Measurements from ENCODE around the gene ATRN. TPM values are rescaled to one million over a fixed set of nuclear protein-coding genes. Genes with fewer than 3 reads are reported as not detected.

The ATRN gene
- total RNA-seq, 3 donors from 2014 or later (not counting 1 experiment from before 2014, with no cell fraction given), result 16.1 to 21.8 (median 19.3) TPM

DNA sequence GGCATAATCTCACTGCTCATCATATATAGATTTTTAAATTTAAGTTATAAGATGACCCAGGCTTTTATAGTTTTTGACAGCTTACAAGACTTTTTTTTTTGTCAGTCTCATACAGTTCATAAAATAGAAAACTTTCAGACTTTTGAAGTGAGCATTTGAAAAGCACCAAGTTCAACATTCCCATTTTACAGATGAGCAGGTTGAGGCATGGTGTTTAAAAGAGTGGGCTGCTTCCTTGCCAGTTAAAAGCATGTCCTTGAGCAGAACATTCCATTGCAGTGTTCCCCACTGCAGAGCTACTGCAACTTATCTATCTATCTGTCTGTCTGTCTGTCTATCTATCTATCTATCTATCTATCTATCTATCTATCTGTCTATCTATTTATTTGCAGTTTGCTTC, 105.5 kb downstream of the ATRN start:
- peaks cover 20% of the 10 kb centered on the region for H3K36me3 Mint-ChIP-seq
- TF ChIP-seq, protein P1, sequence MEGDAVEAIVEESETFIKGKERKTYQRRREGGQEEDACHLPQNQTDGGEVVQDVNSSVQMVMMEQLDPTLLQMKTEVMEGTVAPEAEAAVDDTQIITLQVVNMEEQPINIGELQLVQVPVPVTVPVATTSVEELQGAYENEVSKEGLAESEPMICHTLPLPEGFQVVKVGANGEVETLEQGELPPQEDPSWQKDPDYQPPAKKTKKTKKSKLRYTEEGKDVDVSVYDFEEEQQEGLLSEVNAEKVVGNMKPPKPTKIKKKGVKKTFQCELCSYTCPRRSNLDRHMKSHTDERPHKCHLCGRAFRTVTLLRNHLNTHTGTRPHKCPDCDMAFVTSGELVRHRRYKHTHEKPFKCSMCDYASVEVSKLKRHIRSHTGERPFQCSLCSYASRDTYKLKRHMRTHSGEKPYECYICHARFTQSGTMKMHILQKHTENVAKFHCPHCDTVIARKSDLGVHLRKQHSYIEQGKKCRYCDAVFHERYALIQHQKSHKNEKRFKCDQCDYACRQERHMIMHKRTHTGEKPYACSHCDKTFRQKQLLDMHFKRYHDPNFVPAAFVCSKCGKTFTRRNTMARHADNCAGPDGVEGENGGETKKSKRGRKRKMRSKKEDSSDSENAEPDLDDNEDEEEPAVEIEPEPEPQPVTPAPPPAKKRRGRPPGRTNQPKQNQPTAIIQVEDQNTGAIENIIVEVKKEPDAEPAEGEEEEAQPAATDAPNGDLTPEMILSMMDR (IDR thresholded peaks at IDR 0.05), result no peak
- H3K27me3 Mint-ChIP-seq (ENCODE audit: low read depth in 2 of 2), result no peaks in the 10 kb centered on the region
- H3K36me3 ChIP-seq (ENCODE audit: control insufficient read depth, insufficient read depth, low read length), result peaks cover 40% of the 10 kb centered on the region
- intact Hi-C loops (cut with micrococcal nuclease), result no loop called here
- H3K9me3 ChIP-seq (ENCODE audit: control insufficient read depth, insufficient read depth, low read length), result no peaks in the 10 kb centered on the region
- H3K4me1 ChIP-seq (ENCODE audit: control insufficient read depth, insufficient read depth, low read length), result no peaks in the 10 kb centered on the region
- ATAC-seq (no peak), DNase-seq (no peak)
- no peaks in the 10 kb centered on the region for H3K4me1 Mint-ChIP-seq
- no peak overlapping the region for H3K4me3 Mint-ChIP-seq
- no peak overlapping the region for H3K4me3 ChIP-seq (ENCODE audit: low read length)
- H3K9me3 Mint-ChIP-seq, result no peaks in the 10 kb centered on the region
- H3K27ac ChIP-seq (ENCODE audit: low read length), result no peak overlapping the region
- no peak overlapping the region for H3K27ac Mint-ChIP-seq
- H3K27me3 ChIP-seq (ENCODE audit: control insufficient read depth, insufficient read depth, low read length), result no peaks in the 10 kb centered on the region

DNA sequence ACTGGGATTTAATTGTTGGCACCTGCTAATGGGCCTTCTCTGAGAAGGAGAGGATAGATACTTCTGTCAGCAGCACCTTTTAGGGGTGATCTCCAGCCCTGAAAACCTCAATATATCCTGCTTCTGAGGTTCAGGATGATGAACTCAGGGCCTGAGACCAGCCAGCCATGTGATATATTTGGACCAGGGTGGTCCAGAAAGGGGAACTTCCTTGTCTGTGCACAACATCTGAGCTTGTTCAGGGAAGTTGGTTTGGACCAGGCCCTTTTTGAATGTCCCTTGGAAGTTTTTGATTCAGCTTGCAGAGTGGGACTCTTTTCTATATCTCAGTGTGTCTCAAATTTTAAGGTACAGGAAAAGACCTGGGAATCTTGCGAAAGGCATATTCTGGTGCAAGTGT, 106.5 kb downstream of the ATRN start:
- Mint-ChIP-seq H3K9me3 (no peaks in the 10 kb centered on the region), H3K27me3 (ENCODE audit: low read depth in 2 of 2) (no peaks in the 10 kb centered on the region), H3K36me3 (peaks cover 25% of the 10 kb centered on the region), H3K4me3 (no peak overlapping the region), H3K27ac (no peak overlapping the region), H3K4me1 (no peaks in the 10 kb centered on the region)
- Histone ChIP-seq H3K27me3 (ENCODE audit: control insufficient read depth, insufficient read depth, low read length) (no peaks in the 10 kb centered on the region), H3K36me3 (ENCODE audit: control insufficient read depth, insufficient read depth, low read length) (peaks cover 43% of the 10 kb centered on the region), H3K4me1 (ENCODE audit: control insufficient read depth, insufficient read depth, low read length) (no peaks in the 10 kb centered on the region), H3K27ac (ENCODE audit: low read length) (no peak overlapping the region), H3K4me3 (ENCODE audit: low read length) (no peak overlapping the region), H3K9me3 (ENCODE audit: control insufficient read depth, insufficient read depth, low read length) (no peaks in the 10 kb centered on the region)
- WGBS (ENCODE audit: insufficient coverage), result 100% methylated on average over 1 of the region's 1 CpG
- ATAC-seq (no peak), DNase-seq (no peak)
- TF ChIP-seq, protein P1 (IDR thresholded peaks at IDR 0.05), result no peak
- intact Hi-C loops (cut with micrococcal nuclease), result no loop called here

DNA sequence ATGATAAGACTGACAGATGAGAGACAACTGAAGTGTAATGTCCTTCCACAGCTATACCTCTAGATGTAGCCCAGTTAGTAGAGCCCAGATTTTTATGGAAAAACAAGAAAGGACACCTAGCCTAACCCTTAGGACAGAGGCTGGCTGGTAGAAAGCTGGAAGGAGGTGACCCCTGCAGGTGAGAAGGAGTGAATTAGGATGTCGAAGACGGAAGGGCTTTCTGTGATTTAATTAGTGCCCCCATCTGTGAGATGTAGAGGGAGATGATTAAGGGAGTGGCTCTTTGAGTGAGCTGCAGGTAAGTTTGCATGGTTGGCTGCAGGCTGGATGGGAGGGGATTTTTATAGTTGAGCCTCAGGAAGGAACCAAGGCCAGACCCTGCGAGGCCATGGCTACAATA, 109.6 kb downstream of the ATRN start:
- Histone ChIP-seq H3K36me3 (ENCODE audit: control insufficient read depth, insufficient read depth, low read length) (peaks cover 63% of the 10 kb centered on the region), H3K4me1 (ENCODE audit: control insufficient read depth, insufficient read depth, low read length) (no peaks in the 10 kb centered on the region), H3K27me3 (ENCODE audit: control insufficient read depth, insufficient read depth, low read length) (no peaks in the 10 kb centered on the region), H3K4me3 (ENCODE audit: low read length) (no peak overlapping the region), H3K27ac (ENCODE audit: low read length) (no peak overlapping the region), H3K9me3 (ENCODE audit: control insufficient read depth, insufficient read depth, low read length) (no peaks in the 10 kb centered on the region)
- Mint-ChIP-seq H3K27me3 (ENCODE audit: low read depth in 2 of 2) (no peaks in the 10 kb centered on the region), H3K36me3 (peaks cover 33% of the 10 kb centered on the region), H3K9me3 (no peaks in the 10 kb centered on the region), H3K27ac (no peak overlapping the region), H3K4me3 (no peak overlapping the region), H3K4me1 (no peaks in the 10 kb centered on the region)
- WGBS (ENCODE audit: insufficient coverage), result 97% methylated on average over 3 of the region's 3 CpGs
- TF ChIP-seq, protein P1 (IDR thresholded peaks at IDR 0.05), result no peak
- ATAC-seq (no peak), DNase-seq (no peak)
- intact Hi-C loops (cut with micrococcal nuclease), result no loop called here

DNA sequence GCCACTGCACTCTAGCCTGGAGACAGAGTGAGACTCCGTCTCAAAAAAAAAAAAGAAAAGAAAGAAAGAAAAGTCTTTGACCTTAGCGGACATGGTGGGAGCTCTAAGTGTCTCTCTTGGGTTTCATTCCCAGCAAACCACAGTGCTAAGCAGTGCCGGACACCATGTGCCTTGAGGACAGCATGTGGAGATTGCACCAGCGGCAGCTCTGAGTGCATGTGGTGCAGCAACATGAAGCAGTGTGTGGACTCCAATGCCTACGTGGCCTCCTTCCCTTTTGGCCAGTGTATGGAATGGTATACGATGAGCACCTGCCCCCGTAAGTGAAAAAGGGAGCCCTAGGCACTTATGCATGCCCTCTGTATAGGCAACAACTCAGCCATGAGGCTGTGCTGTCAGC, 112.9 kb downstream of the ATRN start:
- Mint-ChIP-seq H3K9me3 (no peaks in the 10 kb centered on the region), H3K27ac (no peak overlapping the region), H3K4me1 (no peaks in the 10 kb centered on the region), H3K4me3 (no peak overlapping the region), H3K27me3 (ENCODE audit: low read depth in 2 of 2) (no peaks in the 10 kb centered on the region), H3K36me3 (peaks cover 27% of the 10 kb centered on the region)
- H3K9me3 ChIP-seq (ENCODE audit: control insufficient read depth, insufficient read depth, low read length), result no peaks in the 10 kb centered on the region
- TF ChIP-seq, protein P1 (IDR thresholded peaks at IDR 0.05), result no peak
- no peak for DNase-seq
- no peak overlapping the region for H3K4me3 ChIP-seq (ENCODE audit: low read length)
- no peaks in the 10 kb centered on the region for H3K4me1 ChIP-seq (ENCODE audit: control insufficient read depth, insufficient read depth, low read length)
- 83% methylated on average over 7 of the region's 7 CpGs for WGBS (ENCODE audit: insufficient coverage)
- no peak for ATAC-seq
- H3K27me3 ChIP-seq (ENCODE audit: control insufficient read depth, insufficient read depth, low read length), result no peaks in the 10 kb centered on the region
- peaks cover 41% of the 10 kb centered on the region for H3K36me3 ChIP-seq (ENCODE audit: control insufficient read depth, insufficient read depth, low read length)
- intact Hi-C loops (cut with micrococcal nuclease), result no loop called here
- no peak overlapping the region for H3K27ac ChIP-seq (ENCODE audit: low read length)
